Gastrocnemius medialis (tissue), 4 donors: ENCODE results near the gene TFAP2C. TPM values are rescaled to one million over a fixed set of nuclear protein-coding genes. Genes with fewer than 3 reads are reported as not detected.

Experiments used
- ATAC-seq, 2 donors: fragments of 150-250 bp; one replicate each; pipeline ENCODE4 v1.9.1; 2016
- DNase-seq, 2 donors: peaks; one replicate each; pipeline ENCODE4 v3.0.0-alpha.2; 2019
- H3K27ac ChIP-seq, 4 donors: fragments of 200-600 bp; sonication (generic); 1 replicate in 1 of 4; 2 replicates in 3 of 4; pipeline ENCODE4 v1.5.1; 2016 to 2018; ENCODE audit warnings: mild to moderate bottlenecking in 2 of 4, moderate library complexity in 1 of 4
- H3K27me3 ChIP-seq, 3 donors: fragments of 200-600 bp; sonication (generic) in 2 of 3; 1 replicate in 1 of 3; 2 replicates in 2 of 3; pipeline versions ENCODE4 v1.5.1 to v1.6.0; 2016 to 2019; ENCODE audit warnings: mild to moderate bottlenecking in 1 of 3, moderate library complexity in 1 of 3
- H3K36me3 ChIP-seq, 2 donors: fragments of 200-600 bp; sonication (generic) in 1 of 2; one replicate each; pipeline ENCODE4 v1.5.1; 2017 to 2018
- H3K4me1 ChIP-seq, 2 donors: fragments of 200-600 bp; sonication (generic) in 1 of 2; one replicate each; pipeline ENCODE4 v1.5.1; 2016 to 2017; ENCODE audit warnings: mild to moderate bottlenecking in 2 of 2
- H3K4me3 ChIP-seq, 4 donors: fragments of 200-600 bp; sonication (generic) in 3 of 4; 1 replicate in 1 of 4; 2 replicates in 3 of 4; pipeline ENCODE4 v1.5.1; 2016 to 2019; ENCODE audit warnings: mild to moderate bottlenecking in 2 of 4
- H3K9me3 ChIP-seq, 3 donors: fragments of 200-600 bp; sonication (generic) in 2 of 3; 1 replicate in 1 of 3; 2 replicates in 2 of 3; pipeline ENCODE4 v1.5.1; 2016 to 2019
- CTCF ChIP-seq, 5 experiments: fragments of 450-650 bp in 3 of 5; fragments of 200-600 bp in 2 of 5; sonication (generic) in 2 of 5; IDR thresholded peaks in 4 of 5; conservative IDR thresholded peaks in 1 of 5; 1 replicate in 4 of 5; 2 replicates in 1 of 5; pipeline ENCODE4 v1.5.1; 2016 to 2019; ENCODE audit warnings: antibody characterized with exemption in 5 of 5, mild to moderate bottlenecking in 3 of 5, moderate library complexity in 3 of 5
- POLR2A ChIP-seq, 2 donors: fragments of 450-650 bp; IDR thresholded peaks; one replicate each; pipeline ENCODE4 v1.6.1; 2017; ENCODE audit warnings: antibody characterized with exemption in 2 of 2, mild to moderate bottlenecking in 2 of 2, moderate library complexity in 2 of 2
- in situ Hi-C, 4 donors: fragments of 200-750 bp; cut with MboI; loops; one replicate each; pipeline versions ENCODE4 v1.15.0 to v1.8.0; 2017; ENCODE audit warnings: low sequenced_read_pairs in 4 of 4
- intact Hi-C: fragments of 100-400 bp; cut with DNase I; formaldehyde crosslinking; loops from one replicate; pipeline ENCODE4 v1.15.1; 2023; ENCODE audit warnings: low total_unique reads
- total RNA-seq, 4 donors: library from RNA; depleted of rRNA; stranded (reverse); fragments of >200 nt; gene quantifications; one replicate each; pipeline versions ENCODE4 v1.1.0 to v1.2.3, GENCODE V29; 2016

TFAP2C gene
- total RNA-seq, 4 donors from 2014 or later, result 0.11 to 0.13 TPM; not detected in 2

DNA sequence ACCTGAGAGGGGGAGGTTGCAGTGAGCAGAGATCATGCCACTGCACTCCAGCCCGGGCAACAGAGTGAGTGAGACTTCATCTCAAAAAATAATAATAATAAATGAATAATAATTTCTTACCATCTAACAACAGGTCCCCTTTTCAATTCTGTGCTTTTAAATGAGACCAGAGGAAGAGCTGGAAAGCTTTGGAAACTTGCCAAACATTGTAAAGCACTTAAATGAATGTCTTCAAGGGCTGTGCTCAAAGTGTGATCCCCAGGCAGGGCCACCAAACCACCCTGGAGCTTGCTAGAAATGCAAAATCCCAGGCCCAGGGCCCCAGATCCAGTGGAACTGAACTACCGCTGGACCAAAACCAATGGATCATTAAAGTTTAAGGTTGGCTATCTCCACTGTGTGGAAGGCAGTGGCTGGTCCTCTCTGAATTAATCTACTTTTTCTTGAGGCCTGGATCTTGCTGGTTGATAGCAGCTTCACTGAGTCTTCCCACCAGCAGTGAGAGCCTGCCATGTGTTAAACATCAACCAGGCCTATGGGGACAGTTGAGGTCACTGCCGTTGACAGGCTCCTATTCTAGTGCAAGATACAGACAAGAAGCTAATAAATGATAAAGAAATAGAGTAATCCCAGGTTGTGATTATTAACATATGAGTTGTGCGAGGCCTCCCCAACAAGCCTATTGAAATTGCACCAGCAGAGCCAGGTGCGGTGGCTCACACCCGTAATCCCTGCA lies 23.7 kb upstream of the TFAP2C start:
- Histone ChIP-seq H3K4me3 (no peak overlapping the region), H3K4me1 (no peaks in the 10 kb centered on the region), H3K27me3 (no peaks in the 10 kb centered on the region), H3K27ac (no peak overlapping the region), H3K36me3 (no peaks in the 10 kb centered on the region), H3K9me3 (no peaks in the 10 kb centered on the region)
- in situ Hi-C loops, result no loop called here
- intact Hi-C loops, result no loop called here
- TF ChIP-seq CTCF (IDR thresholded peaks at IDR 0.05 in 4 of 5, conservative IDR thresholded peaks at IDR 0.05 in 1 of 5), result no peak
- TF ChIP-seq POLR2A (IDR thresholded peaks at IDR 0.05), result no peak
- no peak for DNase-seq
- no peak for ATAC-seq

DNA sequence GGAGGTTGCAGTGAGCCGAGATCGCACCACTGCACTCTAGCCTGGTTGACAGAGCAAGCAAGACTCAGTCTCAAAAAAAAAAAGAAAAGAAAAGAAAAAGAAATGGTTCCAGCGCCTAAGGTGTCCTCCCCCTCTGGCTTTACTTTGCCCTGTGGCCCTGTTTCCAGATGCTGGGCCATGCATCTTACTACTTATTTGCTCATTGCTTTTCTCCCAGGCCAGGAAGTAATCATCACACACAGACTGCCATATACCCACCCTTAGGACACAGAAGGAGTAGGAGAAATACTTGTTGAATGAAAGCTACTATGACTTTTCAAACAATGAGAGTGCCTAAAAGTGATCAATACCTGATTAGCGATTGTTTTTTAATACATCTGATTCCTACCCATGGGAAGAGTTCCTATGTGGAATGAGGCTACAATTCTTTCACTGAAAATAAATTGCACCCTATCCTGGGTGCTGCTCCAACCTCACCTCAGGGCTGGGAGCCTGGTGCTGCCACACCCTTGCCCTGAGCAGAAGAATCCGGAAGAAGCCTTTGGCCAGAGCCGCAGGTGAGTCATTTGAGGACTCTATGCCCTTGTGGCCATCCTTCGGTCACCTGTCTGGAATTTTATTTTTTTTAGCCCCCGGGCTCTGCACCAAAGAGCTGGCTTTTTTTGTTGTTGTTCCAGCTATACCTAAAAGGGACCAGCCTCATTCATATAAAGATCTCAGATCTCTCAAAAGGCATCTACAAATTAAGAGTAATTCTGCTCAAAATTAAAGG lies 22.7 kb upstream of the TFAP2C start:
- no peak overlapping the region for H3K4me3 ChIP-seq
- intact Hi-C loops (no loop called here), in situ Hi-C loops (no loop called here)
- TF ChIP-seq POLR2A (IDR thresholded peaks at IDR 0.05) (no peak), CTCF (IDR thresholded peaks at IDR 0.05 in 4 of 5, conservative IDR thresholded peaks at IDR 0.05 in 1 of 5) (no peak)
- no peaks in the 10 kb centered on the region for H3K9me3 ChIP-seq
- no peak overlapping the region for H3K27ac ChIP-seq
- ATAC-seq (no peak), DNase-seq (no peak)
- H3K4me1 ChIP-seq, result no peaks in the 10 kb centered on the region
- H3K36me3 ChIP-seq, result no peaks in the 10 kb centered on the region
- no peaks in the 10 kb centered on the region for H3K27me3 ChIP-seq

DNA sequence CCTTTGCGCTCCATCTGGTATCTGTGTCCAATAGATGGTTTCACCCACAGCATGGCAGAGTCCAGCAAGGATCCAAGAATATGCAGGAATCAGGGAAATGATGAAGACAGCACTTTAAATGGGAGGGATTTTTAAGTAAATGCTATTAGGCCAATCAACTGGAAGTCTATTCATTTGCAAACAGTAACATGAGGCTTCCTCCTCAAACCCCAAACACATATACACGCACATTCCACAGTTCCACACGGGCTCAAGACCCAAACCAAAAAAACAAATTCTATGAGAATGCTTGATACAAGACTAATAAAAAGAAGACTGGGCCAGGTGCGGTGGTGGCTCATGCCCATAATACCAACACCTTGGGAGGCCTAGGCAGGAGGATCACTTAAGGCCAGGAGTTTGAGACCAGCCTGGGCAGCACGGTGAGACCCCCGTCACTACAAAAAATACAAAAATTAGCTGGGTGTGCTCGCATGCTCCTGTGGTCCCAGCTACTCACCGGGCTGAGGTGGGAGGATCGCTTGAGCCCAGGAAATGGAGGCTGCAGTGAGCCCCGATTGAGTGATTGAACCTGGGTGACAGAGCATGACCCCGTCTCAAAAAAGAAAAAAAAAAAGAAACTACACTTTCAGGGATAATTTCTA lies 21.9 kb upstream of the TFAP2C start:
- H3K9me3 ChIP-seq, result no peaks in the 10 kb centered on the region
- H3K36me3 ChIP-seq, result no peaks in the 10 kb centered on the region
- DNase-seq (no peak), ATAC-seq (no peak)
- TF ChIP-seq POLR2A (IDR thresholded peaks at IDR 0.05) (no peak), CTCF (IDR thresholded peaks at IDR 0.05 in 4 of 5, conservative IDR thresholded peaks at IDR 0.05 in 1 of 5) (no peak)
- H3K27me3 ChIP-seq, result no peaks in the 10 kb centered on the region
- H3K4me3 ChIP-seq, result no peak overlapping the region
- no peaks in the 10 kb centered on the region for H3K4me1 ChIP-seq
- intact Hi-C loops (no loop called here), in situ Hi-C loops (no loop called here)
- no peak overlapping the region for H3K27ac ChIP-seq

- Histone ChIP-seq H3K9me3 (no peaks in the 10 kb centered on the region), H3K36me3 (no peaks in the 10 kb centered on the region), H3K27ac (no peak overlapping the region), H3K27me3 (no peaks in the 10 kb centered on the region), H3K4me1 (no peaks in the 10 kb centered on the region), H3K4me3 (no peak overlapping the region)
- intact Hi-C loops, result no loop called here
- TF ChIP-seq CTCF (IDR thresholded peaks at IDR 0.05 in 4 of 5, conservative IDR thresholded peaks at IDR 0.05 in 1 of 5) (no peak), POLR2A (IDR thresholded peaks at IDR 0.05) (no peak)
- no peak for ATAC-seq
- in situ Hi-C loops, result no loop called here
- DNase-seq, result no peak
These were observed 20.7 kb upstream of the TFAP2C start for GRCh38 chr20:56608376-56608775.
